ENCODE data around the gene ATP2C2.

The ATP2C2 gene

DNA sequence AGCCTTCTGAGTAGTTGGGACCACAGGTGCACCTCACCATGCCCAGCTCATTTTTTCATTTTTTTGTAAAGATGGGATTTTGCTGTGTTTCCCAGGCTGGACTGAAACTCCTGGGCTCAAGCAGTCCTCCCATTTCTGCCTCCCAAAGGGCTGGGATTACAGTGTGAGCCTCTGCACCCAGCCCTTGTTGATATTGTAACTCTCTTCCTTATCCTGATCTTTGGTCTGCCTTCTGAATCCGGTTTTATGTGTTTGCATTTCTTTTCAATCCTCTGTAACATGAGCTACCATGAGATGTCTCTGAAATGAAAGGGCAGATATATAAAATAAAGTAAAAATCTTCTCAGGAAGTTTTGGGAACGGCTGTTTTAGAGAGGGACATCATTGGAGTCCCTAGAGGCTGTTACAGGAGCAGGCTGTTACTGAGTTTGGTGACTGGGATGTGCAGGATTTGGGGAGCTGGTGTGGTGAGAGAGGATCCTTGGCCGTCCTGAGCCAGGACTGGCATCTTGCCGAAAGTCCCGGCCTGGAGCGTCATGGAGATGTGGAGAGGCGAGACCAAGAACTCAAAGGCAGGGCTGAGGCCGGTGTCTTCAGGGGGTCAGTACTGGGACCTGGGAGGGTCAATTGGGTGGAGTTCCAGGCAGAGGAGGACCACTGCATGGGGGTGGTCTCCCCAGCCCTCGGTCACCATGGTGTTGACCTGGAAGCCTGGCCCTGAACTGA, 39.4 kb downstream of the ATP2C2 start:
- H3K9ac ChIP-seq (ENCODE audit: insufficient read length, low read depth) = no peak overlapping the region
- no peaks in the 10 kb centered on the region for H3K4me1 ChIP-seq (ENCODE audit: insufficient read depth, insufficient read length)
- TF ChIP-seq ZNF274 (IDR thresholded peaks at IDR 0.05; ENCODE audit: low read depth, low read length) (no peak), YY1 (IDR thresholded peaks at IDR 0.05; ENCODE audit: insufficient read depth, insufficient read length) (no peak), SUZ12 (IDR thresholded peaks at IDR 0.05; ENCODE audit: extremely low read depth, insufficient read depth, insufficient read length) (no peak)
- no peaks in the 10 kb centered on the region for H3K27me3 ChIP-seq (ENCODE audit: insufficient read depth, insufficient read length)
- DNase-seq (ENCODE audit: low read depth, low spot score) = no peak
- no peaks in the 10 kb centered on the region for H3K36me3 ChIP-seq (ENCODE audit: insufficient read depth, insufficient read length, low read length)
- H3K9me3 ChIP-seq (ENCODE audit: insufficient read depth, low read length) = no peaks in the 10 kb centered on the region
- H3K4me3 ChIP-seq (ENCODE audit: insufficient read length, low read depth) = no peak overlapping the region

DNA sequence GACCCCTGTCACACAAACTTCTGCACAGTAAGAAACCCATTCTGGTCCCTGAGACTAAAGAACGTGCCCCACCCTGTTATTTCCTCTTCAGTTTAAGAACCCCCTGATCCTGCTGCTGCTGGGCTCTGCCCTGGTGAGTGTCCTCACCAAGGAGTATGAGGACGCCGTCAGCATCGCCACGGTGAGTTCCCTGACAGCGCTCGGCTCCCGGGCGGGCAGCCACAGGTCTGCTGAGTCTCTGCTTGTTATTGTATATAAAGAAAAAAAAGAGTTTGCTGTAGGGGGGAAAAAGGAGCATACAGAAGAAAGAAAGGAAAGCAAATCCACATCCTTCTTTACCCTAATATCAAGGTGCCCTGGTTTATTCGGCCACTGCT, 40.0 kb downstream of the ATP2C2 start:
- TF ChIP-seq YY1 (IDR thresholded peaks at IDR 0.05; ENCODE audit: insufficient read depth, insufficient read length) (no peak), SUZ12 (IDR thresholded peaks at IDR 0.05; ENCODE audit: extremely low read depth, insufficient read depth, insufficient read length) (no peak), ZNF274 (IDR thresholded peaks at IDR 0.05; ENCODE audit: low read depth, low read length) (no peak)
- Histone ChIP-seq H3K9me3 (ENCODE audit: insufficient read depth, low read length) (no peaks in the 10 kb centered on the region), H3K4me1 (ENCODE audit: insufficient read depth, insufficient read length) (no peaks in the 10 kb centered on the region), H3K4me3 (ENCODE audit: insufficient read length, low read depth) (no peak overlapping the region), H3K9ac (ENCODE audit: insufficient read length, low read depth) (no peak overlapping the region), H3K36me3 (ENCODE audit: insufficient read depth, insufficient read length, low read length) (no peaks in the 10 kb centered on the region), H3K27me3 (ENCODE audit: insufficient read depth, insufficient read length) (no peaks in the 10 kb centered on the region)
- no peak for DNase-seq (ENCODE audit: low read depth, low spot score)

DNA sequence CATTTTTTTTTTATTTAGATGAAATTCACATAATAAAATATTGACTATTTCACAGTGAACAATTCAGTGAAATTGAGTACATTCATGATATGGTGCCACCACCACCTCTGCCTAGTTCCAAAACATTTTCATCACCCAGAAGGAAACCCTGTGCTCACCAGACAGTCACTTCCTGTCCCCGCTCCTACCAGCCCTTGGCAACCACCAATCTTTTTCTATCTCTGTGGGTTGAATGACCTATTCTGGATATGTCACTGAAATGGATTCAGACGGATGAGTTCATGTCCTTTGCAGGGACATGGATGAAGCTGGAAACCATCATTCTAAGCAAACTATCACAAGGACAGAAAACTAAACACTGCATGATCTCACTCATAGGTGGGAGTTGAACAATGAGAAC, 40.5 kb downstream of the ATP2C2 start:
- no peak for DNase-seq (ENCODE audit: low read depth, low spot score)
- Histone ChIP-seq H3K9me3 (ENCODE audit: insufficient read depth, low read length) (no peaks in the 10 kb centered on the region), H3K4me3 (ENCODE audit: insufficient read length, low read depth) (no peak overlapping the region), H3K36me3 (ENCODE audit: insufficient read depth, insufficient read length, low read length) (no peaks in the 10 kb centered on the region), H3K9ac (ENCODE audit: insufficient read length, low read depth) (no peak overlapping the region), H3K4me1 (ENCODE audit: insufficient read depth, insufficient read length) (no peaks in the 10 kb centered on the region), H3K27me3 (ENCODE audit: insufficient read depth, insufficient read length) (no peaks in the 10 kb centered on the region)
- TF ChIP-seq SUZ12 (IDR thresholded peaks at IDR 0.05; ENCODE audit: extremely low read depth, insufficient read depth, insufficient read length) (no peak), ZNF274 (IDR thresholded peaks at IDR 0.05; ENCODE audit: low read depth, low read length) (no peak)

DNA sequence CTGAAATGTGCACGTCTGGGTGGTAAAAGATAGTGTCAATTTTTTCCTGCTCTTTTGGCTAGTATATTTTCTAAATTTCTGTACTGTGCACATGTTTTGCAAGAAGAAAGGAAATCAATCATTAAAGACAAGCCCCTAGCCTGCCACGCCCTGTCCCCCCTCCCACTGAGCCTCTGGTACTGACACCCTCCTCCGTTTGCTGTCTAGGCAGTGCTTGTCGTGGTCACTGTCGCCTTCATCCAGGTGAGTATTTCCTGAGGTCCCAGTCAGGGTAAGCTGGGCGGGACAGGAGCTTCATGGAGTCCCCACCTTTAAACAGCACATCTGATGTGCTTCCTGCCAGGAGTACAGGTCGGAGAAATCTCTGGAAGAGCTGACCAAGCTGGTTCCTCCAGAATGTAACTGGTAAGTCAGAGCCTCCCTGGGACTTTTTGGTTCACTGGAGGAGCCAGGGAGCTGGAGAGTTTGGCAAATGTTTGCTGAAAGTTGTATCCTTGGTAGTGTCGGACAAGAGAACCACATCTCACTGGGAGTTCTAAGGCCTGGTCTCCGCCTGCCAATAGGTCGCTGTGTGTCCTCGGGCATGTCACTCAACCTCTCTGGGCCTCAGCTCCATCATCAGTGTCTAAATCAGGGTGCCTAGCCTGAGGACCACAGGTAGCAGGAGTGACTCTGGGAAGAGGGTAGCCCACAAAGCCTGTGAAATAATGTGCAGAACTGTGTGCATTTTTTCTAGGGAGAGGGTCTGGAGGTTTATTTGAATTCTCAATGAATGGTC, 42.2 kb downstream of the ATP2C2 start:
- Histone ChIP-seq H3K9ac (ENCODE audit: insufficient read length, low read depth) (no peak overlapping the region), H3K27me3 (ENCODE audit: insufficient read depth, insufficient read length) (no peaks in the 10 kb centered on the region)
- TF ChIP-seq YY1 (IDR thresholded peaks at IDR 0.05; ENCODE audit: insufficient read depth, insufficient read length) (no peak), SUZ12 (IDR thresholded peaks at IDR 0.05; ENCODE audit: extremely low read depth, insufficient read depth, insufficient read length) (no peak)

DNA sequence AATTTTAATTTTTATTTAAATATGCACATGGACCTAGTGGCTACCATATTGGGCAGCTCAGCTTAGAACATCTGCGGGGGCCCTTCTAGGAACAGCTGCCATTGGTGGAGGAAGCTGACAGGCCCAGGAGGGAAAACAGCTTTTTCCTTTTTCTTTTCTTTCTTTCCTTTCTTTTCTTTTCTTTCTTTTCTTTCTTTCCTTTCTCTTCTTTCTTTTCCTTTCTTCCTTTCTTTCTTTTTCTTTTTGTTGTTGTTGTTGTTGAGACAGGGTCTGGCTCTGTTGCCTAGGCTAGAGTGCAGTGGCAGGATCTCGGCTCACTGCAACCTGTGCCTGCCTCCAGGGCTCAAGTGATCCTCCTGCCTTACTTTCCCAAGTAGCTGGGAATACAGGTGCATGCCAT, 43.4 kb downstream of the ATP2C2 start:
- no peaks in the 10 kb centered on the region for H3K27me3 ChIP-seq (ENCODE audit: insufficient read depth, insufficient read length)
- H3K9ac ChIP-seq (ENCODE audit: insufficient read length, low read depth) = no peak overlapping the region
- H3K9me3 ChIP-seq (ENCODE audit: insufficient read depth, low read length) = no peaks in the 10 kb centered on the region
- DNase-seq (ENCODE audit: low read depth, low spot score) = no peak
- H3K4me1 ChIP-seq (ENCODE audit: insufficient read depth, insufficient read length) = peaks cover 4% of the 10 kb centered on the region
- no peaks in the 10 kb centered on the region for H3K36me3 ChIP-seq (ENCODE audit: insufficient read depth, insufficient read length, low read length)
- TF ChIP-seq SUZ12 (IDR thresholded peaks at IDR 0.05; ENCODE audit: extremely low read depth, insufficient read depth, insufficient read length) (no peak), YY1 (IDR thresholded peaks at IDR 0.05; ENCODE audit: insufficient read depth, insufficient read length) (no peak), ZNF274 (IDR thresholded peaks at IDR 0.05; ENCODE audit: low read depth, low read length) (no peak)
- no peak overlapping the region for H3K4me3 ChIP-seq (ENCODE audit: insufficient read length, low read depth)

More for the DNA sequence above, 42.2 kb downstream of the ATP2C2 start:
- Histone ChIP-seq H3K9me3 (ENCODE audit: insufficient read depth, low read length) (no peaks in the 10 kb centered on the region), H3K4me3 (ENCODE audit: insufficient read length, low read depth) (no peak overlapping the region), H3K4me1 (ENCODE audit: insufficient read depth, insufficient read length) (peaks cover 4% of the 10 kb centered on the region), H3K36me3 (ENCODE audit: insufficient read depth, insufficient read length, low read length) (no peaks in the 10 kb centered on the region)
- DNase-seq (ENCODE audit: low read depth, low spot score) = no peak

DNA sequence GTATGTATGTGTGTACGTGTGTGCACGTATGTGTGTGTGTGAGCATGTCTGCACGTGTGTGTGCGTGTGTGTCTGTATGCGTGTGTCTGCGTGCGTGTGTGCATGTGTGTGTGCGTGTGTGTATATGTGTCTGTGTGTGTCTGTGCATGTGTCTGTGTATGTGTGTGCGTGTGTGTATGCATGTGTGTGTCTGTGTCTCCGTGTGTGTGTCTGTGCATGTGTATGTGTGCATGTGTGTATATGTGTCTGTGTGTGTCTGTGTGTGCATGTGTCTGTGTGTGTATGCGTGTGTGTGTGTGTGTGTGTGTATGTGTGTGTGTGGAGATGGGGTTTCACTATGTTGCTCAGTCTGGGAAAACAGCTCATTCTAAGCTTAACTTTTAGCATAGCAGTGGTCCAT, 43.9 kb downstream of the ATP2C2 start:
- Histone ChIP-seq H3K9ac (ENCODE audit: insufficient read length, low read depth) (no peak overlapping the region), H3K4me3 (ENCODE audit: insufficient read length, low read depth) (no peak overlapping the region), H3K4me1 (ENCODE audit: insufficient read depth, insufficient read length) (peaks cover 4% of the 10 kb centered on the region), H3K27me3 (ENCODE audit: insufficient read depth, insufficient read length) (no peaks in the 10 kb centered on the region), H3K36me3 (ENCODE audit: insufficient read depth, insufficient read length, low read length) (no peaks in the 10 kb centered on the region), H3K9me3 (ENCODE audit: insufficient read depth, low read length) (no peaks in the 10 kb centered on the region)
- no peak for DNase-seq (ENCODE audit: low read depth, low spot score)
- TF ChIP-seq ZNF274 (IDR thresholded peaks at IDR 0.05; ENCODE audit: low read depth, low read length) = no peak
- no peak for TF ChIP-seq YY1 (IDR thresholded peaks at IDR 0.05; ENCODE audit: insufficient read depth, insufficient read length)
- TF ChIP-seq SUZ12 (IDR thresholded peaks at IDR 0.05; ENCODE audit: extremely low read depth, insufficient read depth, insufficient read length) = no peak

DNA sequence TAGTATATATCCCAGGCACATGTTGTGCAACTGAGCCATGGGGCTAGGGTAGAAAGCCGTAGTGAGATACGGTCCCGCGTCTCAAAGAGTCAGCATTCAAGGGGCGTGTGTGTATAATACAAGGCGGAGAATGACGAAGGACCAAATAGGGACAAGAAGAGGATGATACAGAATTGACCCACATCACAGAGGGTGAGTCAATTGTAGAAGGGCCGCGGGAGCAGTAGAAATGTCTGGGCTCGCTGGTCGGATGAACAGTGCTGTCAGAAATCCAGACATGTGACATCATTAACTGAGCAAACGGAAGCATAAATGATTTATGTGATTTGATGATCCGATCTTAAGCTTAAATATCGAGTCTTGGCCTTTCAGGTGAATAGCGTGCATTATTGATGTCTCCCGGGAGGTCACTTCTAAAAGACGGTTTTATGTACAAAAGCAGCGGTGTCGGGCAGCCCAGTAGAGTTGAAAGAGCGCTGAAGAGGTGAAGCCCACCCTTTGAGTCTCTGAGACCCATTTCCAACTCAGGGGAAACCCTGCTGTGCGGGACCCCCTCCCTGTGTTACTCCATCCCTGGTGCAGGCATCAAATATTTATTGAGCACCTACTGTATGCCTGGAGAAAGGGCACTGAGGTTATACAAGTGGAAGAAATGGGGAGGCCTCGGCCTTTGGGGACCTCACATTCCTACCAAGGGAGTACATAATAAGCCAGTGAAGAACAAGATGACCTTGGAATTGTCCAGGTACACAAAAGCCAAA, 45.1 kb downstream of the ATP2C2 start:
- no peaks in the 10 kb centered on the region for H3K36me3 ChIP-seq (ENCODE audit: insufficient read depth, insufficient read length, low read length)
- no peak for TF ChIP-seq YY1 (IDR thresholded peaks at IDR 0.05; ENCODE audit: insufficient read depth, insufficient read length)
- no peak for TF ChIP-seq SUZ12 (IDR thresholded peaks at IDR 0.05; ENCODE audit: extremely low read depth, insufficient read depth, insufficient read length)
- no peak for TF ChIP-seq ZNF274 (IDR thresholded peaks at IDR 0.05; ENCODE audit: low read depth, low read length)
- peaks cover 4% of the 10 kb centered on the region for H3K4me1 ChIP-seq (ENCODE audit: insufficient read depth, insufficient read length)
- no peak for DNase-seq (ENCODE audit: low read depth, low spot score)
- no peak overlapping the region for H3K4me3 ChIP-seq (ENCODE audit: insufficient read length, low read depth)
- H3K9me3 ChIP-seq (ENCODE audit: insufficient read depth, low read length) = no peaks in the 10 kb centered on the region
- H3K27me3 ChIP-seq (ENCODE audit: insufficient read depth, insufficient read length) = no peaks in the 10 kb centered on the region
- H3K9ac ChIP-seq (ENCODE audit: insufficient read length, low read depth) = no peak overlapping the region
